A549 (cell line): Measurements from ENCODE around the gene OLFML3.

ENCODE experiments used
- CEBPB ChIP-seq, 2 experiments: fragments of >200 bp in 1 of 2; sonication (Bioruptor Twin) in 1 of 2; formaldehyde crosslinking in 1 of 2; IDR thresholded peaks; 2 replicates each; pipeline ENCODE4 v1.6.1; 2012 to 2016
- EP300 ChIP-seq, 2 experiments: fragments of >200 bp; sonication (Bioruptor Twin); formaldehyde crosslinking; IDR thresholded peaks; 2 replicates in 1 of 2; 3 replicates in 1 of 2; pipeline ENCODE4 v1.6.1; 2016 to 2017
- GATA3 ChIP-seq: IDR thresholded peaks from 2 replicates; pipeline ENCODE4 v1.6.1; 2012; ENCODE audit warnings: borderline replicate concordance
- HDAC2 ChIP-seq: fragments of 200-600 bp; sonication (generic); IDR thresholded peaks from 2 replicates; pipeline ENCODE4 v1.6.1; 2016
- KDM1A ChIP-seq: fragments of 200-600 bp; sonication (generic); IDR thresholded peaks from 2 replicates; pipeline ENCODE4 v1.6.1; 2016; ENCODE audit warnings: low read depth, mild to moderate bottlenecking
- KDM5A ChIP-seq: fragments of 200-600 bp; sonication (generic); IDR thresholded peaks from 2 replicates; pipeline ENCODE4 v1.6.1; 2016; ENCODE audit warnings: antibody characterized with exemption, mild to moderate bottlenecking
- MYC ChIP-seq: IDR thresholded peaks from 2 replicates; pipeline ENCODE4 v1.6.1; 2012; ENCODE audit warnings: mild to moderate bottlenecking, inconsistent platforms, low read length, improper control_type of control experiment, borderline replicate concordance
- POLR2A ChIP-seq: IDR thresholded peaks from 2 replicates; pipeline ENCODE4 v1.6.1; 2012; ENCODE audit warnings: mild to moderate bottlenecking, low read length
- RAD21 ChIP-seq, 2 experiments: fragments of >200 bp in 1 of 2; sonication (Bioruptor Twin) in 1 of 2; formaldehyde crosslinking in 1 of 2; IDR thresholded peaks in 1 of 2; conservative IDR thresholded peaks in 1 of 2; 2 replicates in 1 of 2; 3 replicates in 1 of 2; pipeline ENCODE4 v1.6.1; 2012 to 2018; ENCODE audit warnings: inconsistent platforms in 1 of 2
- RNF2 ChIP-seq: fragments of 200-600 bp; sonication (generic); IDR thresholded peaks from 2 replicates; pipeline ENCODE4 v1.6.1; 2016; ENCODE audit warnings: low read depth, mild to moderate bottlenecking, antibody characterized with exemption, moderate library complexity, borderline replicate concordance
- TF ChIP-seq, protein P1 (sequence below): fragments of >200 bp; sonication (Bioruptor Twin); formaldehyde crosslinking; IDR thresholded peaks from 3 replicates; pipeline ENCODE4 v1.5.1; 2016
- TF ChIP-seq, protein P2 (sequence below): IDR thresholded peaks from 2 replicates; pipeline ENCODE4 v1.6.1; 2012
- TF ChIP-seq, protein P3 (sequence below): fragments of 450-650 bp; IDR thresholded peaks from 2 replicates; pipeline ENCODE4 v1.6.1; 2014; ENCODE audit warnings: antibody characterized with exemption

DNA sequence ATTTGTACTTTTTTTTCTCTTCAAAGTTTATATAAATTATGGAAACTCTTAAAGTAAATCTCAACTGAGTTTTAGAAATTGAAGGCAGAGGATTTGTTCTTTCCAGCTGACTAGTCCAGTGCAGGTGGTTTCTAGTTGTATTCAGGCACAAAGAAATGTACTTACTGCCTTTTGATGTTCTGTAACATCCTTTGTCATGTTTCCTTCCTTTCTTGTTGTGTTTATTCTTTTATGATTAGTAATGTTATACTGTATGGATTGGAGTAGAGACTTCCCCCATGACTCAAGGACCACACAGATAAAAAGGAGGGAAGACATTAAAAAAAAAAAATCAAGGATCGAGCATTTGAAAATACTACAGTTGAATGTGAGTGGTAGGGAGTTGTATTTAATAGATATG lies 42.1 kb upstream of the OLFML3 start:
- no peak for TF ChIP-seq POLR2A
- no peak for TF ChIP-seq EP300 (IDR thresholded peaks at IDR 0.05)
- TF ChIP-seq MYC = no peak
- TF ChIP-seq, protein P1, sequence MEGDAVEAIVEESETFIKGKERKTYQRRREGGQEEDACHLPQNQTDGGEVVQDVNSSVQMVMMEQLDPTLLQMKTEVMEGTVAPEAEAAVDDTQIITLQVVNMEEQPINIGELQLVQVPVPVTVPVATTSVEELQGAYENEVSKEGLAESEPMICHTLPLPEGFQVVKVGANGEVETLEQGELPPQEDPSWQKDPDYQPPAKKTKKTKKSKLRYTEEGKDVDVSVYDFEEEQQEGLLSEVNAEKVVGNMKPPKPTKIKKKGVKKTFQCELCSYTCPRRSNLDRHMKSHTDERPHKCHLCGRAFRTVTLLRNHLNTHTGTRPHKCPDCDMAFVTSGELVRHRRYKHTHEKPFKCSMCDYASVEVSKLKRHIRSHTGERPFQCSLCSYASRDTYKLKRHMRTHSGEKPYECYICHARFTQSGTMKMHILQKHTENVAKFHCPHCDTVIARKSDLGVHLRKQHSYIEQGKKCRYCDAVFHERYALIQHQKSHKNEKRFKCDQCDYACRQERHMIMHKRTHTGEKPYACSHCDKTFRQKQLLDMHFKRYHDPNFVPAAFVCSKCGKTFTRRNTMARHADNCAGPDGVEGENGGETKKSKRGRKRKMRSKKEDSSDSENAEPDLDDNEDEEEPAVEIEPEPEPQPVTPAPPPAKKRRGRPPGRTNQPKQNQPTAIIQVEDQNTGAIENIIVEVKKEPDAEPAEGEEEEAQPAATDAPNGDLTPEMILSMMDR = no peak
- TF ChIP-seq, protein P2, sequence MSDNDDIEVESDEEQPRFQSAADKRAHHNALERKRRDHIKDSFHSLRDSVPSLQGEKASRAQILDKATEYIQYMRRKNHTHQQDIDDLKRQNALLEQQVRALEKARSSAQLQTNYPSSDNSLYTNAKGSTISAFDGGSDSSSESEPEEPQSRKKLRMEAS = no peak
- no peak for TF ChIP-seq GATA3
- no peak for TF ChIP-seq RAD21 (conservative IDR thresholded peaks at IDR 0.05 in 1 of 2, IDR thresholded peaks at IDR 0.05 in 1 of 2)
- no peak for TF ChIP-seq KDM5A
- TF ChIP-seq RNF2 = no peak
- TF ChIP-seq, protein P3, sequence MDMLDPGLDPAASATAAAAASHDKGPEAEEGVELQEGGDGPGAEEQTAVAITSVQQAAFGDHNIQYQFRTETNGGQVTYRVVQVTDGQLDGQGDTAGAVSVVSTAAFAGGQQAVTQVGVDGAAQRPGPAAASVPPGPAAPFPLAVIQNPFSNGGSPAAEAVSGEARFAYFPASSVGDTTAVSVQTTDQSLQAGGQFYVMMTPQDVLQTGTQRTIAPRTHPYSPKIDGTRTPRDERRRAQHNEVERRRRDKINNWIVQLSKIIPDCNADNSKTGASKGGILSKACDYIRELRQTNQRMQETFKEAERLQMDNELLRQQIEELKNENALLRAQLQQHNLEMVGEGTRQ = no peak
- TF ChIP-seq HDAC2 = no peak
- no peak for TF ChIP-seq CEBPB (IDR thresholded peaks at IDR 0.05)
- TF ChIP-seq KDM1A = no peak
